GM18519 (cell line): ENCODE data around the gene ULK3.
"Not testable (repeated sequence)": the region's sequence is repeated elsewhere in the genome, so short reads cannot be mapped to it uniquely, and the experiment has no call there.

ENCODE experiments used
- ATAC-seq: cut with Tn5 transposase; IDR thresholded peaks from one replicate; pipeline ENCODE4 v1.9.1; 2021; ENCODE audit warnings: mild to moderate bottlenecking, moderate library complexity; ENCODE audit not compliant: unreplicated experiment, low FRiP score

Gene ULK3, protein sequence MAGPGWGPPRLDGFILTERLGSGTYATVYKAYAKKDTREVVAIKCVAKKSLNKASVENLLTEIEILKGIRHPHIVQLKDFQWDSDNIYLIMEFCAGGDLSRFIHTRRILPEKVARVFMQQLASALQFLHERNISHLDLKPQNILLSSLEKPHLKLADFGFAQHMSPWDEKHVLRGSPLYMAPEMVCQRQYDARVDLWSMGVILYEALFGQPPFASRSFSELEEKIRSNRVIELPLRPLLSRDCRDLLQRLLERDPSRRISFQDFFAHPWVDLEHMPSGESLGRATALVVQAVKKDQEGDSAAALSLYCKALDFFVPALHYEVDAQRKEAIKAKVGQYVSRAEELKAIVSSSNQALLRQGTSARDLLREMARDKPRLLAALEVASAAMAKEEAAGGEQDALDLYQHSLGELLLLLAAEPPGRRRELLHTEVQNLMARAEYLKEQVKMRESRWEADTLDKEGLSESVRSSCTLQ

DNA sequence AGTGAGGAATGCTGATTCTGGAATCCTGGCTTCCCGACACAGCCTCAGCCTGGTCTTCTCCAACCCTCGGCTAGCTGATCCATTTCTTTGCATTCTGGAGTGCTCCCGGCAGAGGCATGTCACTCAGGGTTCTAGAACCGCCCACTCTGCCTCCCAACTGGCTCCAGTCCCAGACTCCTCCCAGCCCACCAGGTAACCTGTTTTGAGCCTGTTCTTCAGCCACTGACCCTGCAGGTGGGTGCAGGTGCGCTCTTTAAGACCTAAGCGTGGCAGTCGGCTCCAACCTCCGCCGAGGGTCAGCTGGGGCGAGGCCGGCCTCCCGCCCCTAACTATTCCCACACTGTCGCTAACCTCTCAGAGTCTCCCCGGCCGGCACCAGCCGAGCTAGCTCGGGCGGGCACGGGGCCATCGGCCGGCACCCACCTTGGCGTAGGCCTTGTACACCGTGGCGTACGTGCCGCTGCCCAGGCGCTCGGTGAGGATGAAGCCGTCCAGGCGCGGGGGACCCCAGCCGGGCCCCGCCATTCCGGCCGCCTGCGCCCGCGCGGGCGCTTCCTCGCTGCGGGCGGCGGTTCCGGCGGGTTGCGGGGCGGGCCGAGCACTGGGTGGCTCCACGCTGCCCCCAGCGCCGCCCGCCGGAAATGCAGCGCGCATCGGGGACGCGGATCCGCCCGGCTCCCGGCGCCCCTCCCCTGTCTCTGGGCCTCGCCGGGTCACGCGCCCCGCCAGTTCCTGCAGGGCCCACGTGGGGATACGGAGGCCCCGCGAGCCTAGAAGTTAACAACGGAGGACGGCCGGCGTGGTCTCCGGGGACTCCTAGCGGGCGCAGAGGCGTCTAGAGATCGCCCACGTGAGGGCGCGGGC lies at the start of gene ULK3:
Gene ULK3, minus strand, starts transcription at position 576 of the 864 bp plus-strand sequence. Its CDS starts 51 bp downstream, at position 525.
- peak; percentile 70 for ATAC-seq

DNA sequence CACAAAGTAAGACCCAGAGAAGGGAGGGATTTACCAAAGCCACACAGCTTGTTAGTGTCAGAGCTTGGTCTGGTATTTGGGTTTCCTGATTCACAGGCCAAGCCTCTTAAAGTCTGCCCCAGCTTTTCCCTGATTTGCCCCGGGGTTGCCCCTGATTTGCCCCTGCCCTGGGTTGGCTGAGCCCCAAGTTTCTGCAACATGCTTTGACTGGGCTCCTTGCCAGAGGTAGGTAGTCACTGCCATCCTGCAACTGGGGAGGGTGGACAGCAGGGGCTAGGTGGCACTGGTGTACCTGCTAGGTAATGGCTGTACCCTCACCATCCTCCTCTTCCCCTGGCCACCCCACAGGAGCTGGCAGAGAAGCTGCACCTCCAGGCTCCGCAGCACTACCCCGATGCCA lies 49.4 kb upstream of the ULK3 start:
- ATAC-seq = no peak

DNA sequence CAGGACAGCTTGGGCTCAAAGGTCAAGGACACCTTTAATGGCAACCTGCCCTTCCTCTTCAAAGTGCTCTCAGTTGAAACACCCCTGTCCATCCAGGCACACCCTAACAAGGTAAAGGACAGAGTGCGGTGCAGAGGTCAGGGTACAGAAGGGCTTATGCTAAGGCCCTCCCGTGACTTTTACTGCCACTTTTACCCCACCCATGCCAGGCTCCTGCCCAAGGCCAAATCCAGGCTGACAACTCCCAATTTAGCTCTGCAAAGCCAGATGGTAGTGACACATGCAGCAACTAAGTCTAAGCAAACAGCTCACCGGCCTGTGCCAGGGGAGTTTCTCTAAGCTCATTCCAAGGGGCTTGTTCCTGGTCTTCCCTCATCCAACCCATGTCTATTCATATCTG lies 48.5 kb upstream of the ULK3 start:
- ATAC-seq = no peak

DNA sequence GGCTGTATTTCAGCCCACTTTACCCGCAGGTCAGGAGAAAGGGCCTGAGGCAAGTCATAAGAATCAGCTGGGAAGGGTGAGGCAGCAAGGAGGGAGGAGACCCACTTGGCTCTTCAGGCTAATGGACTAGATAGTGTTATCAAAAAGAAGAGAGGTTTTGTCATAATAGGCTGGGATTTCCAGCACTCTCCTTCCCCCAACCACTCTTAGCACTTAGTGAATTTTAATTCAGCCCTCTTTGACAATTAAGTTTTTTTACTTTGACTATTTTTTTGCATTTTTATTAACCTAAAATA lies 47.7 kb upstream of the ULK3 start:
- no peak for ATAC-seq

DNA sequence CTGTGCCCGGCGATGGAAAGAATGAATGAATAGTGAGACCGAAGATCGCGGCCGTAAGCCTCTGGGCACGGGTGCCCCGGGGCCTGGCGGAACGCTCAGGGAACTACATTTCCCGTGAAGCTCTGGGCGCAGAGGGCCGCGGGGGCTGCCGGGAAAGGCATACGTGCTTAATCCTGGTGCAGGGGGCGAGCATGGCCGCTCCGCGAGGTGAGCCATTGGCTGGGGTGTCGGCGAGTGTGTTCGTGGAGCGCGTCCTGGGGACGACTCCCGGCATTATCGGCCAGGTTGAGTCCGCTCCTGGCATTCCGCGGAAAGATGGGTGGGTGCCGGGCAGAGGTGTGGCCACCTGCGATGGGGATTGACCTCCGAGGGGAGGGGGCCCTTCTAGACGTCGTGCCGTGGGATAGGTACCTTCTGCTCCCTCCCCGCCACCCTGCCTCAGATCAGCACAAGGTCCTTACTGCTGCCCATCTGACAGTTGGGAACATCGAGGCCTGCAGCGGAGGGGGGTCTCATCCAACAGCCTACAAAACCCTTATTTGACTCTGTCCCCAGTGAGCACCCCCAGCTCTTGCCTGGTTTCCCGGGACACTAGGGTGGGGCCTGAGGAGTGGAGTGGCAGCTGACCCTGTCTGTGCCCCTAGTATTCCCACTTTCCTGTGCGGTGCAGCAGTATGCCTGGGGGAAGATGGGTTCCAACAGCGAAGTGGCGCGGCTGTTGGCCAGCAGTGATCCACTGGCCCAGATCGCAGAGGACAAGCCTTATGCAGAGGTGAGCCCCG lies 47.1 kb upstream of the ULK3 start, which contains the start of gene MPI:
Gene MPI, plus strand, starts transcription at position 160 of the 782 bp plus-strand sequence. Its CDS starts 32 bp downstream, at position 192.
- peak; percentile 85 for ATAC-seq

DNA sequence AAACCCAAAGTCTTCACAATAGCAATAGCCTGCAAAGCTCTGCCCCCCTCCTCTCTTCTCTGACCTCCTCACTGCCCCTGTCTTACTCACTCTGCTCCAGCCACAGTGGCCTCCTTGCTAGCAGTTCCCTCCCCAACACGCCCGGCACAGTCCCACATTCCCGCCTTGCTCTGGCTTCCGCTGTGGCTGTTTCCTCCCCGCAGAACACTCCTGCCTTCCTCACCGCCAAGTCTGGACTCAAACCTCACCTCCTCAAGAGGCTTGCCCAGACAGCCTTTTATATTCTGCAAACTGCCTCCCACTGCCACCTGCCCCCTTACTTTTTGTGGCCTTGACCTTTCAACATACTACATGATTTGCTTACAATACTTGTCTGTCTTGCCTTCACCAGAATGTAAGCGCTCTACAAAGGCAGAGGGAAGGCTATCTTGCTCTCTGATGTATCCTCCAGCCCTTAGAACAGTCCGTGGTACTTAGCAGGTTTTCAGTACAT lies 46.5 kb upstream of the ULK3 start:
- no peak for ATAC-seq

DNA sequence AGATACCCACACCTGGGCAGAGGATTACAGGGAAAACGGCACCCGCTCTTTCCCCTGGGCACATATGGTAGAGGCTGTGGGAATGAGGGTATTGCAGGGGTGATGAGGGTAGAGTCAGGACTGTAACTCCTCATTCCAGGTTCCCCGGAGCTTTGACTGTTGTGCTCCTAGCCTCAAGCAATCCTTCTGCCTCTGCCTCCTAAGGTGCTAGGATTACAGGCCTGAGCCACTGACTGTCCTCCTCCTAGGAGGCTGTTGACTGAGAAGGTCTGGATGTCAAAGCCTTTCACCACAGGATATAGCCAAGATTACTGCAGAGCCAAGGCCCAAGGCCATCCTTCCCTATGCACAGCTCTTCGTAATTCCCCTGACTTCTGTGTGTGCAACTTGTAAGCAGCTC lies 45.8 kb upstream of the ULK3 start:
- no peak for ATAC-seq

DNA sequence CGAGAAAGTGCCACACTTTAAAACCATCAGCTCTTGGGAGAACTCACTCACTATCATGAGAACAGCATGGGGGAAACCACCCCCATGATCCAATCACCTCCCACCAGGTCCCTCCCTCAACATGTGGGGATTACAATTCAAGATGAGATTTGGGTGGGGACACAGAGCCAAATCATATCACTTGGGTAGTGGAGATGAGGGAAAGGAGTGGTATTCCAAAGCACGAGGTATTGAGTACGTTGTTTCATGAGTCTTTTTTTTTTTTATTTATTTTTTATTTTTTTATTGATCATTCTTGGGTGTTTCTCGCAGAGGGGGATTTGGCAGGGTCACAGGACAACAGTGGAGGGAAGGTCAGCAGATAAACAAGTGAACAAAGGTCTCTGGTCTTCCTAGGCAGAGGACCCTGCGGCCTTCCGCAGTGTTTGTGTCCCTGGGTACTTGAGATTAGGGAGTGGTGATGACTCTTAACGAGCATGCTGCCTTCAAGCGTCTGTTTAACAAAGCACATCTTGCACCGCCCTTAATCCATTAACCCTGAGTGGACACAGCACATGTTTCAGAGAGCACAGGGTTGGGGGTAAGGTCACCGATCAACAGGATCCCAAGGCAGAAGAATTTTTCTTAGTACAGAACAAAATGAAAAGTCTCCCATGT lies 44.7 kb upstream of the ULK3 start:
- not testable (repeated sequence) for ATAC-seq

DNA sequence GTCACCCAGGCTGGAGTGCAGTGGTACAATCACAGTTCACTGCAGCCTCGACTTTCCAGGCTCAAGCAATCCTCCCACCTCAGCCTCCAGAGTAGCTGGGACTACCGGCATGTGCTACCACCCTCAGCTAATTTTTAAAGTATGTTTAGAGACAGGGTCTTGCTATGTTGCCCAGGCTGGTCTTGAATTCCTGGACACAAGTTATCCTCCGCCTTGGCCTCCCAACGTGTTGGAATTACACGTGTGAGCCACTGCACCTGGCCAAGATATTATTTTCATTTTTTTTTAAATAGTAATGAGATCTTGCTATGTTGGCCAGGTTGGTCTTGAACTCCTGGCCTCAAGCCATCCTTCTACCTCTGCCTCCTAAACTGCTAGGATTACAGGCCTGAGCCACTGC lies 42.5 kb upstream of the ULK3 start:
- ATAC-seq = no peak

DNA sequence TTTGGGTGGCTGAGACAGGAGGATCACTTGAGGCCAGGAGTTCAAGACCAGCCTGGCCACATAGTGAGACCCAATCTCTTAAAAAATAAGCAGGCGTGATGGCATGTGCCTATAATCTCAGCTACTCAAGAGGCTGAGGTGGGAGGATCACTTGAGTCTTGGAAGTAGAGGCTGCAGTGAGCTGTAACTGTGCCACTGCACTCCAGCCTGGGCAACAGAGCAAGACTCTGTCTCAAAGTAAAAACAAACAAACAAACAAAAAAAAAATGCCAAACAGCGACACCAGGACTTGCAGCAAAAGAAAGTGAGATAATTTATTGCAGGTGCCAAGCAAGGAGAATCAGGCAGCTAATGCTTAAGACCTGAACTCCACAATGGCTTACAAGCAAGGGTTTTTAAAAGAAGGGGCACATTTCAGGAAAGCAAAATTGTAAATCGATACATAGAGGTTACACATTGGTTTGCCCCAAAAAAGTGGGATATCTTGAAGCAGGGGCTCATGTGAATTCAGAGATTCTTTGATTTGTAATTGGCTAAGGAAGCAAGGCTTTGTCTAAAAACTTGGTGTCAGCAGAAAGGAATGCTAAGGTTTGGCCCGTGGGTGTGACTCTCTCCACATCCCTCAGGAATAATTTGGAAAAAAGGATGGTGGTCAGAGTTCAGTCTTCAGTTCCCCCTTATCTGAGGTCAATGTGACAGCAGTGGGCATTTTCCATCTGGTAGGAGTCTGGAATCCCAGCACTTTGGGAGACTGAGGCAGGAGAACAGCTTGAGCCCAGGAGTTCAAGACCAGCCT lies 41.7 kb upstream of the ULK3 start:
- ATAC-seq = no peak

DNA sequence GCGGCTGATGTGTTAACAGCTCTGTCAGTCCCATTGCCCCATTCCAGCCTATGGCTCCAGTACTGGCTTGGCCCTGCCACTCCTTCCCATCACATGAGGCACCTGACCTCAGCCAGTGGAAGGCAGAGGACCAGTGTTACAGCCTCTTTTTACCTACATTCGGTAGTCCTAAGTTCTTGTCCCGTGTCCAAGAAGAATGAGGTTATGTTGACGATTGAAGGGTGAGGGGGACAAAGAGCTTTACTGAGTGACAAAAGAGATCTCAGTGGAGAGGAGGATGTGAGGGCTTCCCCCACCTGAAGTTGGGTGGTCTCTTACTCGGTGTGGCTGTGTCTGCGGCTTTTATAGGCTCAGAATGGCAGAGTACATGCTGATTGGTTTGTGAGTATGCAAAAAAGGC lies 39.6 kb upstream of the ULK3 start:
- no peak for ATAC-seq

DNA sequence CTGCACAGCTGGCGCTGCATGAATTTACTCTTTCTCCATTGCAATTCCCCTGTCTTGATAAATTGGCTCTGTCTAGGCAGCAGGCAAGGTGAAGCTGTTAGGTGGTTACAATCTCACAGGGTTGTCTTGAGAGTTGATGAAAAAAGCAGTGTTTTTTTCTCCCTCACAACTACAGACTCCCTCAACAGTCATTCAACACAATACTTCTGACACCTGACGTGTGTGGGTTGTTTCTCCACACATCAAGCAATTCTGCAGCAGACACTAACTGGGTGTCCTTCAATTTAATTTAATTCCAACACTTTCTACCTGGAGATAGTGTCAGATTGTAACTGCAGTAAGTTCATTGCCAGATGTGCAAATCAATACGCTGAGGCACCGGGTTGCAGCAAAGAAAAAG lies 35.3 kb upstream of the ULK3 start:
- ATAC-seq = no peak

DNA sequence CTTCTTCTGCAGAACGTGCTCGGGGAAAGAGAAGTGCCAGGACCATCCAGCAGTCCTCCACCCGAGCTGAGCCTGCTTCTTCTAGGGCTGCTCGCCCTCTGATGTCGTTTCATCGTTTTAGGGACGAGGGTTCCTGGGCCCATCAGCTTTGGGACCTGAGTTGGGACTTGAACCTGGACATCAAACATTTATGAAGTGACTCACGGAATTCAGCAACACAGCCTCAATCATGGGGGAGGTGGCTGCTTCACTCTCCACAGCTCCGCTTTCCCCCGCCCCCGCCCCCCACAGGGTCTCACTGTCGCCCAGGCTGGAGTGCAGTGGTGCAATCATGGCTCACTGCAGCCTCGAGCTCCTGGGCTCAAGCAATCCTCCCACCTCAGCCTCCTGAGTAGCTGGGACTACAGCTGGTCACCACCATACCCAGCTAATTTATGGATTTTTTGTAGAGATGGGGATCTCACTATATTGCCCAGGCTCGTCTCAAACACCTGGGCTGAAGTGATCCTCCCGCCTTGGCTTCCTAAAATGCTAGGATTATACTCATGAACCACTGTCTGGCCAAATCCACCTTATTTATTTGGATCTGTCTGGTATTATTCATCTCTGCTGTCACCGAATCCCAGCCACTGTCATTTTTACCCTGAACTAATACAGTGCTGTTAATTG lies 30.9 kb upstream of the ULK3 start:
- ATAC-seq = no peak

DNA sequence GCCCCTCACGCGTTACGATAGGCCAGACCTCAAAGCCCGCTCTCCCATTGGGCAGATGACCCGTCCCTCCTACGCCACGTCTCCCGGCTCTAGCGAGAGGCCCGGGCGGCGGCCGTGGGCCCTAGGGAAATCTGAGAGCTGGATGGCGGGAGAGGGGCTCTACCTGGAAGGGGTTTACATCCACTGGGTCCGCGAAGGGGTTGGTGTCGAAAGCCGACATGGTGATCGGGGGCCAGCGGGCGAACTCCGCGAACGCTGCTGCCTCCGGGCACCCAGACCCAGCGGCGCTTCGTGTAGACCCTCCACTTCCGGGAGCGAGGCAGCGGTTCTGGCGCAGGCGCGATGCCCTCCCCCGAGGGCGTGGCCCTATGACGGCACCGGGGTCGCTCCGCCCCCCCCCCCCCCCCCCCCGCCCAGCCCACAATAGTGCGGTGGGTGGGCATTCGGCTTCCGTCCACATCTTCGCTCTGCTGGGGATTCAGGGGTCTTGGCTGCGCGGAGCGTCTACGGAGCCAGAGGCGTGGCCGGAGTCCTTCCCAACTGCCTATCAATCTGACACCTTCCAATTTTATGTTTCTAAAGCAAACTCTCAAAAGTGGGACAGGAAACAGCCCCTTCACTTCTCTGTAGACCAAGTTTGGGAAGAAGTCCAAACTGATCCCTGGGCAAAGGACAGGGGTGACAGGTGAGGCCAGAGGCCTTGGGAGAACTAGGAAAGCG lies 30.2 kb upstream of the ULK3 start, which contains the start of gene SCAMP2:
Gene SCAMP2, minus strand, starts transcription at position 330 of the 720 bp plus-strand sequence. Its CDS starts 110 bp downstream, at position 220.
- peak; percentile 57 for ATAC-seq

DNA sequence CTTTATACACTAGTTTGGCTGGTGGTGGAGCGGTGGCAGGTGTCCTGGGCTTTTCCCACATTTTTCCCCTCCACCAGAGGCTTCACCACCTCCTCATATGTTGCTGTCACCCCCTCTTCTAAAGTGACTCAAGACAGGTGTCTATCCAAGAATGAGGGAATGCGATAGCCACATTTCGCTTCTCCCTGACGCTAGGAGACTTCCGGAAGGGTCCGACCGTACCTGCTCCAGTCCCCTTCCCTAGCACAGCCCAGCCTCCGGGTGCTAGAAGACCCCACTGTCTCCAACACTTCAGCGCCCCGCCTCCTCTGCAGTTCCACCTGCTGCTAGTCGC lies 29.7 kb upstream of the ULK3 start:
- ATAC-seq = no peak

DNA sequence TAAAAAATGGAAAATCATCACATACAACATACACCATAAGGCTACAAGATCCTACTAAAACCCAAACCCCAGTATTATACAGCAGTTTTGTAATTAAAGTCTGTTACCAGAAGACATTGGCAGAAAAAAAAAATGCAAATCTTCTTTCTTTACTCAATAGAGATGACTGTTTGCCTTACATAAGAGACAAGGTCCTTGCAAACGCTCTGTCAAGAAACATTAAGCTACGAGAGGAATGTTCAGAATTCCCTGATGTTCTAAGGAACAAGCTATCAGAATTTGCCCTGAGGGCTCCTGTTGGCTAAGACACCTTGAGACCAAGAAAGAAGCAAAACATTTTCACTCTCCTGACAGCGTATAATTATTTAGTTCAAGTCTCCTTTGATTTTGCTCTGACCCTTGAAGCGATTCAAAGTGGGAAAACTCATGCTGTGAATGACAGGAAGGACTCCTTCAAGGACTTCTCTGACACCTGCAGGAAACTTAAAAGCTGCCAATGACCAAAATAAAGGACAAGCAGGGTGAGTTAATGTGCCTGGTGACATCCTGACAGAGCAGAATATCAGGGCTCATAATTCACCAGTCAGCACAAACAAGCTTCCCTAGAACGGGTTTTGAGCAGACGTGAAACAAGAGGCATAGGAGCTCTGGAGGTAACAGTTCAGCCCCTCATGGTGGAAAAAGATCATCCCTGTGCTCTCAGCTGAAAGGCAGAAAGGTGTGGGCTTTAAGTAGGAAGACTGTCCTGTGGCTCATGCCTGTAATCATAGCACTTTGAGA lies 27.7 kb upstream of the ULK3 start:
- ATAC-seq = no peak

DNA sequence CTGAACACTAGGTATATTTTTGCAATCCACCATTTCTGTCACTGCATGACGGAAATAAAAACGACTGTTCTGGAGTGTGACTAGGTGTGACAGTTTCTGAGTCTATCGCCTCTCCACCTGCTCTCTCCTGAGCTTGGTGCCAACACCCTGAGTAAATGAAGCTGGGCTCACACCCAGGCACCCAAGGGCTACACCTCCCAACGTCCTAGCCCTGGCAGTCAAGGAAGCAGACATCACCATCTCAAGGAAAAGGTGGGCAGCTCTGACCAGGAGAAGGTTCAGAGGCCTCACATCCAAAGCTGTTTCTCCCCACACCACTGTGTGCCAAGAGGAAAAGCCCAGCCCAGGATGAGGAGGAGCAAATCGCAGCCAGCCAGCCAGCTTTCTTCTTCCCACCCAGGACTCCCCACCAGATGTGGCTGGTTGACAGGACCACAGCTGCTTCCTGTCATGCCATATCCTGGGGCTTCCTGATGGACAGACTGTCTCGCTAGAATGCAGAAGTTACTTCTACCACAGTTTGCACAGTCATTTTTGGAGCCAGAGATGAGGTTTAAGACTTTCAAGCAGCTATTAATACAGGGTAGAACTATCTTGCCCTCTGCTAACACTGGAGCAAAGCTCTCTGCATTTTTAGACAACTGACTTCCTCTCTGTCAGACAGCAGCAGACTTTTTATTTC lies 26.9 kb upstream of the ULK3 start:
- ATAC-seq = peak; percentile 42
